SK-N-SH (cell line): ENCODE measurements around the gene SMYD3.

Experiments used
- CHD2 ChIP-seq: fragments of 150-350 bp; IDR thresholded peaks from 2 replicates; pipeline ENCODE4 v1.6.1; 2018; ENCODE audit warnings: low read length; ENCODE audit not compliant: partially characterized antibody
- CTCF ChIP-seq: fragments of 200-600 bp; sonication (generic); IDR thresholded peaks from 2 replicates; pipeline ENCODE4 v1.6.1; 2017; ENCODE audit warnings: antibody characterized with exemption, mild to moderate bottlenecking, moderate library complexity
- FOXJ3 ChIP-seq: sonication (generic); formaldehyde crosslinking; IDR thresholded peaks from 2 replicates; pipeline ENCODE4 v1.5.1; 2020; ENCODE audit warnings: mild to moderate bottlenecking, missing genetic modification reagents
- JUND ChIP-seq: IDR thresholded peaks from 2 replicates; pipeline ENCODE4 v1.4.0; 2012
- RAD21 ChIP-seq: IDR thresholded peaks from 2 replicates; pipeline ENCODE4 v1.6.1; 2012; ENCODE audit warnings: mild to moderate bottlenecking, low read length
- RXRA ChIP-seq: IDR thresholded peaks from 2 replicates; pipeline ENCODE4 v1.4.0; 2012; ENCODE audit warnings: low read depth, mild to moderate bottlenecking, borderline replicate concordance
- TAF1 ChIP-seq: IDR thresholded peaks from 2 replicates; pipeline ENCODE4 v1.6.1; 2012; ENCODE audit warnings: low read depth, mild to moderate bottlenecking, low read length, moderate library complexity, borderline replicate concordance

- TF ChIP-seq CTCF: no peak
- no peak for TF ChIP-seq RAD21
- TF ChIP-seq JUND: no peak
- no peak for TF ChIP-seq FOXJ3 (CRISPR knock-in tag)
- TF ChIP-seq CHD2: no peak
- no peak for TF ChIP-seq TAF1
- no peak for TF ChIP-seq RXRA
Observed at GRCh38 chr1:245957427-245957826, 549.7 kb downstream of the SMYD3 start.
